ENCODE data around the gene MARCHF3. TPM values are rescaled to one million over a fixed set of nuclear protein-coding genes. Genes with fewer than 3 reads are reported as not detected.
A peak's percentile ranks its signal among the peaks of the same experiment; 100 is the strongest.

MARCHF3 gene
- total RNA-seq, 1 donor from 2014 or later: 35.7 TPM

GRCh38 chr5:126852841-126853271 is 177.5 kb downstream of the MARCHF3 start:
- Histone ChIP-seq H3K9me3 (replicated peaks) (no peaks in the 10 kb centered on the region), H3K4me1 (peaks cover 52% of the 10 kb centered on the region), H3K27me3 (ENCODE audit: low read depth) (no peaks in the 10 kb centered on the region), H3K27ac (replicated peaks) (peak overlapping the region; percentile 80), H3K4me3 (peak overlapping the region; percentile 17), H3K36me3 (no peaks in the 10 kb centered on the region)
- no peak for DNase-seq
- TF ChIP-seq CTCF (IDR thresholded peaks at IDR 0.05; ENCODE audit: borderline replicate concordance): no peak
- intact Hi-C loops (cut with micrococcal nuclease): no loop called here

GRCh38 chr5:126852091-126852571 is 178.2 kb downstream of the MARCHF3 start:
- H3K4me3 ChIP-seq: peak overlapping the region; percentile 17

GRCh38 chr5:126851501-126852011 is 178.8 kb downstream of the MARCHF3 start:
- TF ChIP-seq CTCF (IDR thresholded peaks at IDR 0.05; ENCODE audit: borderline replicate concordance): no peak
- H3K27me3 ChIP-seq (ENCODE audit: low read depth): no peaks in the 10 kb centered on the region
- H3K9me3 ChIP-seq (replicated peaks): no peaks in the 10 kb centered on the region
- peak overlapping the region; percentile 17 for H3K4me3 ChIP-seq
- intact Hi-C loops (cut with micrococcal nuclease): no loop called here
- no peak for DNase-seq
- peaks cover 55% of the 10 kb centered on the region for H3K4me1 ChIP-seq
- H3K27ac ChIP-seq (replicated peaks): peak overlapping the region; percentile 80
- no peaks in the 10 kb centered on the region for H3K36me3 ChIP-seq

More at GRCh38 chr5:126852091-126852571, 178.2 kb downstream of the MARCHF3 start:
- Histone ChIP-seq H3K4me1 (peaks cover 51% of the 10 kb centered on the region), H3K27ac (replicated peaks) (peak overlapping the region; percentile 80), H3K9me3 (replicated peaks) (no peaks in the 10 kb centered on the region), H3K36me3 (no peaks in the 10 kb centered on the region), H3K27me3 (ENCODE audit: low read depth) (no peaks in the 10 kb centered on the region)
- intact Hi-C loops (cut with micrococcal nuclease): no loop called here
- DNase-seq: no peak
- TF ChIP-seq CTCF (IDR thresholded peaks at IDR 0.05; ENCODE audit: borderline replicate concordance): no peak

GRCh38 chr5:126849101-126849678 is 181.2 kb downstream of the MARCHF3 start:
- DNase-seq: no peak
- peaks cover 67% of the 10 kb centered on the region for H3K4me1 ChIP-seq
- H3K27ac ChIP-seq (replicated peaks): peak overlapping the region; percentile 74
- no peak overlapping the region for H3K4me3 ChIP-seq
- no peaks in the 10 kb centered on the region for H3K36me3 ChIP-seq
- intact Hi-C loops (cut with micrococcal nuclease): no loop called here
- TF ChIP-seq CTCF (IDR thresholded peaks at IDR 0.05; ENCODE audit: borderline replicate concordance): no peak
- no peaks in the 10 kb centered on the region for H3K9me3 ChIP-seq (replicated peaks)
- H3K27me3 ChIP-seq (ENCODE audit: low read depth): no peaks in the 10 kb centered on the region

GRCh38 chr5:126848253-126848652 is 182.1 kb downstream of the MARCHF3 start:
- Histone ChIP-seq H3K36me3 (no peaks in the 10 kb centered on the region), H3K9me3 (replicated peaks) (no peaks in the 10 kb centered on the region), H3K27ac (replicated peaks) (peak overlapping the region; percentile 74), H3K4me1 (peaks cover 67% of the 10 kb centered on the region), H3K4me3 (no peak overlapping the region), H3K27me3 (ENCODE audit: low read depth) (no peaks in the 10 kb centered on the region)
- intact Hi-C loops (cut with micrococcal nuclease): no loop called here
- no peak for TF ChIP-seq CTCF (IDR thresholded peaks at IDR 0.05; ENCODE audit: borderline replicate concordance)
- DNase-seq: no peak
